NCI-H2107 treated with DMSO at 0.1 percent for 48 hours (cell line): Measurements from ENCODE around the gene SARNP.

Experiments used
- DNase-seq: peaks from one replicate; lab custom pipeline; 2025; ENCODE audit not compliant: unreplicated experiment; lab: John Stamatoyannopoulos, UW

SARNP gene

GRCh38 chr12:55743406-55744339 is 73.9 kb downstream of the SARNP start:
- no peak for DNase-seq

GRCh38 chr12:55742719-55743405 is 74.7 kb downstream of the SARNP start, which contains the start of gene GDF11:
GDF11 (plus strand) TSS chr12:55743122; CDS start chr12:55743317, 195 bp downstream.
- peak; percentile 66 for DNase-seq

- no peak for DNase-seq
These were observed 75.4 kb downstream of the SARNP start for GRCh38 chr12:55741931-55742680.

- DNase-seq: no peak
These were observed 78.5 kb downstream of the SARNP start for GRCh38 chr12:55739025-55739378.

DNA sequence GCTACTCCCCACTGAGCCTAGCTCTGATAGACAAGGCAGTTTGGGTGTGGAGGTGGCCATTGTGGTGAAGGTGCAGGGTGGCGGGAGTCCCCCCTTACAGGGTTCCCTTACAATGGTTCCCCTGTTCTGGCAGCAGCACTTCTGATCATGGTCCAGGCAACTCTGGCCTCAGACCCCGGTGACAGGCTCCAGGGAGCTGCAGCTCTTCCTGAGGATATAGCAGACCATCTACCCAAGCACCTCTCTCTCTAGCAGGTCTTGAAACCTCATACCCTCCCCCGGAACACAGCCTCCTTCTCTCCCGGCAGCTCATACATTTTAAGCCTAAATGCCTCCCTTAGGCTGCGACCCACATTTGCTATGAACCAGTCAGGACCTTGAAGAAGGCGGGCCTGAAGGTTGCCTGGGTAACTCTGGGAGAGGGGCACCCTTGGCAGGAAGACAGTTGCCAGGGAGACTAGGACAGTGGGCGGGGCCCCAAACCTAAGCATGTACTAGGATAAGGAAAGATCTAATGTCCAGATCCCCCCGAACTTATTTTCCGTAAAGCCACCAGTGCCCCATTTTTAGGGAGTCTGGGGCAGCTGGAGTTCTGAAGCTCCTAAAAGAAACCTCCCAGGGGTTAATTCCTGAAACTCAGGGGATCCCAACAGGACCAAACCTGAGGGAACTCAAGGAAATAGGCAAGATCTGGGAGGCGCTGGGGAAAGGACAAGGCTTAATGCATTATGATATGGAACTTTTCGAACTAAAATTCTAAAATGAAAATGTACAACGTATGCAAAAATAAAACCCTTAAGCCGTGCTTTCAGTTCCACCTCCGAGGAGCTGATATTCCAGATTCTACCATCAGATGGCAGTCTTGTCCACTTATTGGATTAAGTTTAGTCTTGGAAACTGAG is 79.2 kb downstream of the SARNP start:
- peak; percentile 59 for DNase-seq

DNA sequence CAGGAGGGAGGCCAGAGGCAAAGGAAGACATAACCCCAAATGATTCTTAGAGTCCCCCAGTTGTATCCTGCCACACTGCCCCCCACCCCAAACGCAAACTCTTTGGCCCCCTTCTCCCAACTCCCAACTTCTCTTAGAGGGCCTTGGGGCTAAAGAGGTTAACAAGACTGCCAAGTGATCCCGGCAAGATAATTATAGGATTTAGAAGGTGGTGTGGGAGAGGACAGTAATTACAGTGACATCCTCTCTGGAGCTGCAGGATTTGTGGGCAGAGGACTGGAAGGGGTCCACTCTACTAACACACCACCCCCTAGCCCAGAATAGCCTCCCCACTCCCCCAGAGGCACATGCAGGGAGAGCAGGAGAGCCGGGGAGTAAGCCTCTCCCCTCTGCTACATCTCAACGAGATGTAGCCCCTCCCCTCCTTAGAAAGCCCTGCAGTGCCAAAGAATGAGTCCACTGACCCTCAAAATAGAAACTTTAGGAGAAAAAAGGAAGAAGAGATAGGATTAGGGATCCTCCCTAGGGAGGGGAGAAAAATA is 79.9 kb downstream of the SARNP start:
- no peak for DNase-seq

DNA sequence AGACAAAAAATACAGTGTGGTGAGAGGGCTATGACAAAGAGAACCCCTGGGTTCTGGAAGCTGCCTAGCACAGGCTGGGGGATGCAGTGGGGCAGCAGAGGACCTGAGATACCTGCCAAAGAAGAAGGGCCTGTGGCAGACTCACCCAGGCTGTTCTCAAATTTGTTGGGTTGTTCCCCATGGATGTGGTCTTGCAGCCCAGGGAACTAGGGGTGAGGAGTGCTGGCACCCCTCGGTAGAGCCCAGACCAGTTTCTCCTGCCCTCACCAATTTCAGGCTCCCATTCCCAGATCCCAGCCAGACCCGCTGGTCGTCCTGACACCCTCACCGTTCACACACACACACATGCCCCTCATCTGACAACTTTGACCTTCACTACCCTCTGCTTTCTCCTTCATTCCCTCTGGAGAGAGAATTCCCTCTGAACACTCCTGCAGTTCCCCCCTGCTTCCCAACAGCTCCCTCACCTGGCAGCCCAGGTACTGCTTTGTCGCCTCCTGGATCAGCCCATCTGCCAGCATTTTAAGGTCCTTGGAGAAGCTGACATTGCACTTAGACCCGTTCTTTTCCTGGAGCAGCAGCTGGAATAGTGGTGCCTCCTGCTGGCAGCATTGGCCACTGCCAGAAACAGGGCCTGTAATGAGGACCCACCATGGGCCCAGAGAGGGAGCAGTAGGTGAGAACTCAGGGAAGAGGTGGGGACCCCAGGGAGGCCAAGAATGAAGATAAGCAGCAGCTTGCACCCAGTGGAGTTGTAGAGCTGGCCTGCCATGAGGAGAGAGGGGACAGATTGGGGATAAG is 80.5 kb downstream of the SARNP start:
- peak; percentile 81 for DNase-seq

DNA sequence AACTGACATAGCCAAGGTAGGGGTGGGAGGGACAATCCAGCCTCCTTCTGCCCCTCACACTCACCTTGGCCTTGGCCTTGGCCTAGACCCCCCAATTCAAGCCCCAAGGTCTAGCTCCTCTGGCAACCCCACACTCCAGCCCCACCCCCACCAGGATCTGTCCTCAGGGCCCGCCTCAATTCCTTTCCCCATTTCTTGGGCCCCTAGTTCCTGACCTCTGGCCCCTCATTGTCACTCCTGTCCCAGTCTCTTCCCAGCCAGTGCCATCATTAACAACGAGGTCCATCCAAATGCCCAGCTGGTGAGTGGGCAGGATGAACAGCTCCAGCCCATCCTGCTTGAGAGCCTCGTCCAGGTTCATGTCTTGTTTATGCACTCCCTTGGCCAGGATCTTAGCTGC is 81.4 kb downstream of the SARNP start:
- DNase-seq: no peak

DNA sequence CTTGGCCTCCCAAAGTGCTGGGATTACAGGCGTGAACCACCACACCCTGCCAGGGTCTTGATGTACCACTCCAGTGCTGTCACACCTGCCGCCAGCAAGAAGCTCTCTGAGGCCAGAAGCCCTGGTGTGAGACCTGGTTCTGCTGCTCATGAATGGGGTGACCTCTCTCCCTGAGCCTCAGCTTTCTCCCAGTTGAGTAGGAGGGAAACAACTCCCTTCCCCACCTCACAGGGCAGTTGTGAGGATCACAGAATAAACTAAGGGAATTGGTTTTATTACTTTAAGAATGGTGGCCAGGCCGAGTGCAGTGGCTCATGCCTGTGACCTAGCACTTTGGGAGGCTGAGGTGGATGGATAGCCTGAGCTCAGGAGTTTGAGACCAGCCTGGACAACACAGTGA is 82.9 kb downstream of the SARNP start:
- no peak for DNase-seq

- DNase-seq: no peak
These were observed 83.7 kb downstream of the SARNP start for GRCh38 chr12:55733858-55734257.

DNA sequence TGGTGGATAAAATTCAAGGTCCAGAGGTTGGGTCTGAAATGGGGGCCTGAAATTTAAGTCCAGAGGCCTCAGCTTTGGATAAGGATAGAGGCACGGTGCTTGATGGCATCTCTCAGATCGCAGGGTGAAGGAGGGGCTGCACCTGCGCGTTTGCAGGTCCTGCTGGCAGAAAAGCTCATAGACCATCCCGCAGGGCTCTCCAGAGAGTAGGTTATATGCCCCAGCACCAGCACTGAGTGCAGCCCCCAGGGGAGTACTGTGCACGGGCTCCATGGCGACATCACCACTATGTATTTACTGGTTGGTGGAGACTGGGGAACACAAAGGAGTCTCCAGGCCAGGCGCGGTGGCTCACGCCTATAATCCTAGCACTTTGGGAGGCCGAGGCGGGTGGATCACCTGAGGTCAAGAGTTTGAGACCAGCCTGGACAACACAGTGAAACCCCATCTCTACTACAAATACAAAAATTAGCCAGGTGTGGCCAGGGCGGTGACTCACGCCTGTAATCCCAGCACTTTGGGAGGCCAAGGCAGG is 84.4 kb downstream of the SARNP start:
- no peak for DNase-seq

- no peak for DNase-seq
These were observed 85.2 kb downstream of the SARNP start for GRCh38 chr12:55732288-55732687.

DNA sequence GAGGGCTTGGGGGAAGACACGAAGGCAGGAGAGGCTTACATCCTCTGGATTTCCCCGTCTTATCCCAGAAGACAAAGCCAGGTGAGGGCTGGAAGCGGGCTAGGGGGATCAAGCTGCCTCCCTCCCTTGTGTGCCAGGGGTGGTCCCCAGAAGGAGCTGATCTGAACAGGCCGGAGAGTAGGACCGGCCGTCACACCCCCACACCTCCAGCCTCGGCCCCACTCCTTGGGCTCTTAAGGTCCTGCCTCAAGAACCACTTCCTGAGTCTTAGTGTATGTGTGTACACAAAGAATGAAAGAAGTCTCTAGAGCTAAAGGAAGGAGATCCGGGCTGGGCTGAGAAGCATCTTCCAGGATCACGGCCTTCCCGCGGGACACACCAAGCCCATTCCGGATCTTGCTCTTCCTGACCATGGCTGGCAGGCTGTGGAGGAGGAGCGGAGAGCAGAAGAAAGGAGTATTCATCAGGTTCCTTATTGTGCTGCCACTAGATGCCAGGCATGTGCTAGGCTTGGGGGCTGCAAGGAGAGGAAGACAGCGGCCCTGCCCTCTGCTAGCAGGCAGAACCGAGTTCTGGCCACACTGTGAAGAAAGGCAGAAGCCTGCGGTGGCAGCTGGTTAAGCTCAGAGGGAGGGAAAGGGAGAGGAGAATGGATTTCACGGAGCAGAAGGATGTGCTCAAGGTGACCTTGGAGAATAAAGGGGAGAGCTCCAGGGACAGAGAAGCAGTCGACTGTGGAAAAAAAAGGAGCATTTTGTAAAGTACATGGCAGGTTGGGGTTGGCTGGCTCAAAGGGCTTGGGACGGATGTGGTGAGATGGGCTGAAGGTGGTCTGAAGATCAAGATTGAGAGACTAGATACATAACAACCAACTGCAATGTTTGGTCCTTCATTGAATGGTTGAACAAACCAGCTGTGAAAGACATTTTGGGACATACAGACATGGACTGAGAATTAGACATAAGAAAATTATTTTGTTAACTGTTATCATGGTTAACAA is 87.4 kb downstream of the SARNP start:
- DNase-seq: no peak

GRCh38 chr12:55728939-55729818 is 88.3 kb downstream of the SARNP start, which contains the start of gene CD63:
CD63 (minus strand) TSS chr12:55729009; CDS start chr12:55728341, 668 bp downstream.
- DNase-seq: peak; percentile 78

DNA sequence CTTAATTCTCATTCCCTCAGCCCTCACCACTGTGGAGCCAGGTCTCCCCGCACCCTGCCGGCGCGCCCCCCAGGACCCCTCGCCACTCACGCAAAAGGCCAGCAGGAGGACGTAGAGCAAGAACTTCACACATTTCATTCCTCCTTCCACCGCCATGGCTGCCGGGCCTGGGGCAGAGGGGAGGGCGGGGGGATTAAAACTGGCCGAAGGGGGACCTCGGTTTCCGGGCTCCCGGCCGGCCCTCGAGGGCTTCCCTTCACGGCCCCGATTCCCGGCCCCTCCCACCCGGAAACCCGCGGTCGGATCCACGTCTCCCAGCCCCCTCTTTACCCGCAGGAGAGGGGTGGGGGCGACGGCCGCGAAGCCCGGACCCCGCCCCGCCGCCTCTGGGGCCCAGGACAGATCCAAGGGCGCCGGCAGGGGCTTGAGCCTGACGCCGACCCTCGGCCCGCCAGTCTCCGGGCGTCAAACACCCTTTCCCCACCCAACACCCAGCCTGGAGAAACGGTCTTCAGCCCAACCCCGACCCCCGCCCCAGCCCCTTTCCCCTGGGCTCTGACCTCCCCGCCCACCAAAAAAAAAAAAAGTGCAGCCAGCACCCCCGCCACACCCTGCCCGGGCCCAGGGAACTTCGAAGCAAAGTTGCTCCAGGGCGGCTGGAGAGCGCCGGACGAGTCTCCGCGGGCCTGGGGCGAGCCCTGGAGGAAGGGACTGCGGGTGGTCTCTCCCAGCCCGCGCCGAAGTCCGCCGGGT is 89.2 kb downstream of the SARNP start:
- no peak for DNase-seq

- no peak for DNase-seq
These were observed 89.8 kb downstream of the SARNP start for GRCh38 chr12:55727643-55728185.
